Stomach (tissue), 9 donors: ENCODE results near the gene OLFML1. TPM values are rescaled to one million over a fixed set of nuclear protein-coding genes. Genes with fewer than 3 reads are reported as not detected.

ENCODE experiments used
- DNase-seq, 2 donors: peaks; one replicate each; pipeline versions ENCODE4 v3.0.0 to v3.0.0-alpha.2; 2013 to 2019
- H3K27ac ChIP-seq, 5 donors: fragments of 200-600 bp in 4 of 5; sonication (generic) in 4 of 5; one replicate each; pipeline ENCODE4 v1.5.1; 2013 to 2019; ENCODE audit warnings: mild to moderate bottlenecking in 1 of 5, moderate library complexity in 1 of 5
- H3K27me3 ChIP-seq, 3 donors: fragments of 200-600 bp; sonication (generic); one replicate each; pipeline ENCODE4 v1.5.1; 2017 to 2019; ENCODE audit warnings: mixed run types in 1 of 3
- H3K36me3 ChIP-seq, 4 donors: fragments of 200-600 bp; sonication (generic); 1 replicate in 3 of 4; 2 replicates in 1 of 4; pipeline ENCODE4 v1.5.1; 2016 to 2019
- H3K4me1 ChIP-seq, 4 donors: fragments of 200-600 bp; sonication (generic); one replicate each; pipeline ENCODE4 v1.5.1; 2016 to 2019
- H3K4me3 ChIP-seq, 4 donors: fragments of 200-600 bp; sonication (generic) in 3 of 4; one replicate each; pipeline ENCODE4 v1.5.1; 2016 to 2019; ENCODE audit warnings: mild to moderate bottlenecking in 1 of 4
- H3K9me3 ChIP-seq, 4 donors: fragments of 200-600 bp; sonication (generic); one replicate each; pipeline ENCODE4 v1.5.1; 2016 to 2019
- EP300 ChIP-seq: sonication (generic); formaldehyde crosslinking; IDR thresholded peaks from one replicate; pipeline ENCODE4 v1.6.1; 2017; ENCODE audit warnings: antibody characterized with exemption
- POLR2A ChIP-seq, 4 donors: fragments of 450-650 bp; IDR thresholded peaks; one replicate each; pipeline ENCODE4 v1.6.1; 2016; ENCODE audit warnings: antibody characterized with exemption in 4 of 4, control low read depth in 2 of 4, mild to moderate bottlenecking in 1 of 4, moderate library complexity in 1 of 4
- POLR2AphosphoS5 ChIP-seq, 3 donors: sonication (generic); formaldehyde crosslinking; IDR thresholded peaks; one replicate each; pipeline ENCODE4 v1.6.1; 2016; ENCODE audit warnings: antibody characterized with exemption in 3 of 3
- WGBS, 5 donors: extraction: QIAGEN DNeasy Blood & Tissue Kit in 3 of 5; methylation state at CpG; one replicate each; pipeline versions ENCODE4 v1.1.5 to v1.1.7; 2013 to 2018; 5-methylcytosine and 5-hydroxymethylcytosine counted together
- intact Hi-C: fragments of 100-400 bp; cut with DNase I; formaldehyde crosslinking; loops from one replicate; pipeline ENCODE4 v1.15.1; 2023; ENCODE audit warnings: low total_unique reads
- polyA plus RNA-seq, 3 donors: library from polyadenylated mRNA; stranded (reverse); fragments of 200-250 nt; gene quantifications; one replicate each; pipeline ENCODE4 v1.2.3, GENCODE V29; 2013
- total RNA-seq, 5 donors: library from RNA; depleted of rRNA; stranded (reverse); fragments of >200 nt; gene quantifications; one replicate each; pipeline versions ENCODE4 v1.1.0 to v1.2.3, GENCODE V29; 2014 to 2016
- TF ChIP-seq, protein P1 (sequence below), 7 experiments: fragments of 450-650 bp in 4 of 7; fragments of 200-600 bp in 3 of 7; sonication (generic) in 3 of 7; IDR thresholded peaks; one replicate each; pipeline ENCODE4 v1.5.1; 2016 to 2019; ENCODE audit warnings: antibody characterized with exemption in 7 of 7, control low read depth in 2 of 7, mild to moderate bottlenecking in 1 of 7
- donor health status: healthy with polysubstance abuse.
- donor health status: Bipolar disorder and iron deficiency.
- donor health status: healthy.

OLFML1 gene
- total and polyA plus RNA-seq, 8 donors: 0.90 to 14.9 (median 2.6) TPM; not detected in 3

DNA sequence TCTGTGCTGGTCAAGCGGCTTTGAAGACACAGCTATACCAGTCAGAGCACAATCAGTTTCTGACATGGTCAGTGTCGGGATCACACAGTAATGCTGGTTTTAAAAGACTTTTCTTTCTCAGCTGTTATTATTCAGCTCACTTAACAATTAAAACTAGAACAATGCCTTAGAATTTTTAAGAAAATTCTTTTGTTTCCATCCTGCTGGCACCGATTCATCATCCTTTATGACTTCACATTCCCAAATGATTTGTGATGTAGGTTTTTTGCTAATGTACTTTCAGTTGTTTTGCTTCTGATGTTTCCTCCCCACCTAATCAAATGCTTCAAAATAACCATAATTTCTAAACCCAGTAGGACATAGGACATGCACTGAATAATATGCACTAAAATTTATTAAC is 34.5 kb upstream of the OLFML1 start:
- 75 to 91% (median 89%) methylated on average over 3 of the region's 3 CpGs for WGBS, 5 donors
- intact Hi-C loops: no loop called here
- H3K4me1 ChIP-seq: peaks cover 0 to 10% (median 4%) of the 10 kb centered on the region in 4 donors
- no peaks in the 10 kb centered on the region for H3K27me3 ChIP-seq
- H3K4me3 ChIP-seq: no peak overlapping the region
- no peak overlapping the region for H3K27ac ChIP-seq
- no peaks in the 10 kb centered on the region for H3K36me3 ChIP-seq
- H3K9me3 ChIP-seq: no peaks in the 10 kb centered on the region
- TF ChIP-seq EP300: no peak
- no peak for TF ChIP-seq POLR2A (IDR thresholded peaks at IDR 0.05)
- no peak for DNase-seq

DNA sequence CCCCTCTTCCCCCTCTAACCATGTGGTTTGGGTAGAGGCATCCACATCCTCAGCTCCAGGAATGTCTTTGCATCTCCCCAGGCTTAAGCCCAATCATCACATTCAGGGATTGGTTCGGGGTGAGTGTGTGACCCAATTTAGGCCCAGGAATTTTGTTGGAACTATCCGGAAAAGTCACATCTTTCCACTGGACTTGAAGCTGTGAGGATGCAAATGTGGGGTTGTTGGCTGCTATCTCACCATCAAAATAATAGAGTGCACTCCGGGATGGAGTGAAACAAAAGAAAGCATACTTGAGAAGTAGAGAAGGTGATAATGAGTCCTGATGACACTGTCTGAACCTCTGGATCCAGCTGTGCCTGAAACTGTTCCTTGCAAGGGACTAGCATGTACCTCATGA is 33.8 kb upstream of the OLFML1 start:
- intact Hi-C loops: no loop called here
- 76 to 86% (median 81%) methylated on average over 3 of the region's 3 CpGs for WGBS, 5 donors
- Histone ChIP-seq H3K27ac (no peak overlapping the region), H3K36me3 (no peaks in the 10 kb centered on the region), H3K4me3 (no peak overlapping the region), H3K4me1 (peaks cover 0 to 10% (median 4%) of the 10 kb centered on the region in 4 donors), H3K9me3 (no peaks in the 10 kb centered on the region), H3K27me3 (no peaks in the 10 kb centered on the region)
- TF ChIP-seq POLR2AphosphoS5 (IDR thresholded peaks at IDR 0.05) (no peak), POLR2A (IDR thresholded peaks at IDR 0.05) (no peak)
- TF ChIP-seq, protein P1, sequence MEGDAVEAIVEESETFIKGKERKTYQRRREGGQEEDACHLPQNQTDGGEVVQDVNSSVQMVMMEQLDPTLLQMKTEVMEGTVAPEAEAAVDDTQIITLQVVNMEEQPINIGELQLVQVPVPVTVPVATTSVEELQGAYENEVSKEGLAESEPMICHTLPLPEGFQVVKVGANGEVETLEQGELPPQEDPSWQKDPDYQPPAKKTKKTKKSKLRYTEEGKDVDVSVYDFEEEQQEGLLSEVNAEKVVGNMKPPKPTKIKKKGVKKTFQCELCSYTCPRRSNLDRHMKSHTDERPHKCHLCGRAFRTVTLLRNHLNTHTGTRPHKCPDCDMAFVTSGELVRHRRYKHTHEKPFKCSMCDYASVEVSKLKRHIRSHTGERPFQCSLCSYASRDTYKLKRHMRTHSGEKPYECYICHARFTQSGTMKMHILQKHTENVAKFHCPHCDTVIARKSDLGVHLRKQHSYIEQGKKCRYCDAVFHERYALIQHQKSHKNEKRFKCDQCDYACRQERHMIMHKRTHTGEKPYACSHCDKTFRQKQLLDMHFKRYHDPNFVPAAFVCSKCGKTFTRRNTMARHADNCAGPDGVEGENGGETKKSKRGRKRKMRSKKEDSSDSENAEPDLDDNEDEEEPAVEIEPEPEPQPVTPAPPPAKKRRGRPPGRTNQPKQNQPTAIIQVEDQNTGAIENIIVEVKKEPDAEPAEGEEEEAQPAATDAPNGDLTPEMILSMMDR (IDR thresholded peaks at IDR 0.05): no peak
- no peak for DNase-seq

DNA sequence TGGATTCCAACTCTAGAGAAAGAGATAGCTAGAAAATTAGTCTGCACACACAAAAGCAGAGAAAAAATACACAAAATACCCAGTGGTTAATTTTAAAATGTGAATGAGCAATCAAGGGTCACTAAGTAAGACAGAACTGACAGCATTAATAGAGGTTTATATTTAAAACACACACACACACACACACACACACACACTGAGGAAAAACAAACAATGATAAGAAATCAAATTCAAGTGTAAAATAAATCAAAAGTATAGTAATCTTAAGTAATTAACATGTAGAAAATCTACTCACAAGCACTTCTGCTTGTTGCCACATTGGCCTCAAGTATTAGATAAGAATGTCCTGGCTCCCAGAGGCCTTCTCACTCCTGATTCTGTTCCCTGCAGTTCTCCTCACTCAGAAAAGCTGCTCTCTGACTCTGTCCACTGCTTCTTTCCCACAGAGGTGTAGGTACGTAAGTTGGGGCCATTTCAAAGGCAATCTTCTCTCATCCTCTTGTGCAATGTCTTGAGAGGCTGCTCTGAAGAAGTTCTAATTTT is 33.3 kb upstream of the OLFML1 start:
- Histone ChIP-seq H3K36me3 (no peaks in the 10 kb centered on the region), H3K4me1 (peaks cover 0 to 10% (median 4%) of the 10 kb centered on the region in 4 donors), H3K27me3 (no peaks in the 10 kb centered on the region), H3K27ac (no peak overlapping the region), H3K9me3 (no peaks in the 10 kb centered on the region), H3K4me3 (no peak overlapping the region)
- no peak for DNase-seq
- intact Hi-C loops: no loop called here
- 39 to 71% (median 52%) methylated on average over 1 of the region's 1 CpG for WGBS, 5 donors
- TF ChIP-seq POLR2A (IDR thresholded peaks at IDR 0.05) (no peak), POLR2AphosphoS5 (IDR thresholded peaks at IDR 0.05) (no peak), EP300 (no peak)
- TF ChIP-seq, protein P1 (IDR thresholded peaks at IDR 0.05): no peak

- TF ChIP-seq POLR2AphosphoS5 (IDR thresholded peaks at IDR 0.05) (no peak), POLR2A (IDR thresholded peaks at IDR 0.05) (no peak), EP300 (no peak)
- TF ChIP-seq, protein P1 (IDR thresholded peaks at IDR 0.05): no peak
- no peaks in the 10 kb centered on the region for H3K9me3 ChIP-seq
- intact Hi-C loops: no loop called here
Observed at GRCh38 chr11:7454854-7455253, 30.5 kb upstream of the OLFML1 start.

GRCh38 chr11:7457211-7457610 is 28.1 kb upstream of the OLFML1 start:
- H3K27ac ChIP-seq: no peak overlapping the region
- intact Hi-C loops: no loop called here
- WGBS, 5 donors: 67 to 94% (median 81%) methylated on average over 1 of the region's 1 CpG

More at GRCh38 chr11:7454854-7455253, 30.5 kb upstream of the OLFML1 start:
- Histone ChIP-seq H3K27ac (no peak overlapping the region), H3K4me3 (no peak overlapping the region), H3K27me3 (no peaks in the 10 kb centered on the region), H3K4me1 (peaks cover 0 to 8% (median 1%) of the 10 kb centered on the region in 4 donors), H3K36me3 (no peaks in the 10 kb centered on the region)
- DNase-seq: no peak
- 67 to 76% (median 71%) methylated on average over 2 of the region's 2 CpGs for WGBS, 5 donors

More at GRCh38 chr11:7457211-7457610, 28.1 kb upstream of the OLFML1 start:
- TF ChIP-seq POLR2A (IDR thresholded peaks at IDR 0.05): no peak
- no peak for TF ChIP-seq POLR2AphosphoS5 (IDR thresholded peaks at IDR 0.05)
- TF ChIP-seq EP300: no peak
- TF ChIP-seq, protein P1 (IDR thresholded peaks at IDR 0.05): no peak
- no peak for DNase-seq
- H3K4me3 ChIP-seq: no peak overlapping the region
- no peaks in the 10 kb centered on the region for H3K36me3 ChIP-seq
- peaks cover 0 to 3% (median 0%) of the 10 kb centered on the region in 4 donors for H3K4me1 ChIP-seq
- H3K9me3 ChIP-seq: no peaks in the 10 kb centered on the region
- no peaks in the 10 kb centered on the region for H3K27me3 ChIP-seq
